ENCODE results near the gene NRXN3.

DNA sequence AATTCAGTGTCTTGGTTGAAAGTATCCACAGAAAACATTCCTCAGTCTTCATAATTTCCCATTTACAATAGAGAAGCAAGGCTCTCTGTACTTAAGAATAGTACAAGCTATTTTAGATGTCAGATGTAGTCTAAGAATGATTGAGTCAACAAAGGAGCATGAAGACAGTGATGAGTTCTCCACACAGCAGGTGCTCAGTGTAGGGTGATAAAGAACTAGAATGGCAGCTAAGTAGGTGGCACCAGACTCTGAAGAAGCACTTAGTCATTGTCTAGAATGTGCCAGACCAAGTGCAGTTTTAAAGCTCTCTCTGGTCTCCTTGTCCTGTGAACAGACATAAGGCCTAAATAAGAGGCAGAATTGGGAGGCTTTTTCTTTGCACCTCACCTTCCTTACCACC is 504.6 kb downstream of the NRXN3 start:
- TF ChIP-seq CTCF (conservative IDR thresholded peaks at IDR 0.05; ENCODE audit: low read depth, low read length) (no peak), POLR2A (IDR thresholded peaks at IDR 0.05; ENCODE audit: low read depth, low read length) (no peak), BHLHE40 (IDR thresholded peaks at IDR 0.05; ENCODE audit: low read depth, low read length) (no peak), CEBPB (IDR thresholded peaks at IDR 0.05; ENCODE audit: low read depth, low read length) (no peak), RAD21 (IDR thresholded peaks at IDR 0.05; ENCODE audit: low read length) (no peak), SMC3 (IDR thresholded peaks at IDR 0.05; ENCODE audit: low read depth, low read length) (no peak), RFX5 (IDR thresholded peaks at IDR 0.05; ENCODE audit: low read depth, low read length) (no peak), MXI1 (IDR thresholded peaks at IDR 0.05; ENCODE audit: borderline replicate concordance, low read depth, low read length) (no peak), ELK1 (IDR thresholded peaks at IDR 0.05; ENCODE audit: borderline replicate concordance, low read depth, low read length) (no peak), CHD1 (IDR thresholded peaks at IDR 0.05; ENCODE audit: low read depth, low read length) (no peak), MAZ (IDR thresholded peaks at IDR 0.05; ENCODE audit: borderline replicate concordance, low read depth, low read length) (no peak), FOS (IDR thresholded peaks at IDR 0.05; ENCODE audit: low read depth, low read length) (no peak)
- TF ChIP-seq, protein P1, sequence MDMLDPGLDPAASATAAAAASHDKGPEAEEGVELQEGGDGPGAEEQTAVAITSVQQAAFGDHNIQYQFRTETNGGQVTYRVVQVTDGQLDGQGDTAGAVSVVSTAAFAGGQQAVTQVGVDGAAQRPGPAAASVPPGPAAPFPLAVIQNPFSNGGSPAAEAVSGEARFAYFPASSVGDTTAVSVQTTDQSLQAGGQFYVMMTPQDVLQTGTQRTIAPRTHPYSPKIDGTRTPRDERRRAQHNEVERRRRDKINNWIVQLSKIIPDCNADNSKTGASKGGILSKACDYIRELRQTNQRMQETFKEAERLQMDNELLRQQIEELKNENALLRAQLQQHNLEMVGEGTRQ (IDR thresholded peaks at IDR 0.05; ENCODE audit: low read depth, low read length), result no peak

Measured in IMR-90 (cell line).